ENCODE data around the gene SPACA7.

SPACA7 gene

GRCh38 chr13:112341976-112342735, 34.0 kb upstream of the SPACA7 start:
- Histone ChIP-seq H3K4me3 (replicated peaks; ENCODE audit: insufficient read depth, low read length) (no peak overlapping the region), H3K27ac (replicated peaks) (no peak overlapping the region), H3K27me3 (ENCODE audit: insufficient read depth, poor library complexity, severe bottlenecking) (peaks cover 22% of the 10 kb centered on the region)
- no peak for DNase-seq (ENCODE audit: low read depth in 1 of 2, low spot score in 1 of 2)
- TF ChIP-seq REST (IDR thresholded peaks at IDR 0.05; ENCODE audit: insufficient replicate concordance, low read depth) = no peak
- no peak for TF ChIP-seq GABPA (IDR thresholded peaks at IDR 0.05; ENCODE audit: low read depth)
- TF ChIP-seq SPI1 (IDR thresholded peaks at IDR 0.05; ENCODE audit: borderline replicate concordance, low read depth) = no peak
- no peak for TF ChIP-seq CTCF (IDR thresholded peaks at IDR 0.05; ENCODE audit: insufficient read depth, low read length)
- no peak for TF ChIP-seq POLR2AphosphoS5 (IDR thresholded peaks at IDR 0.05; ENCODE audit: low read depth)

- TF ChIP-seq GABPA (IDR thresholded peaks at IDR 0.05; ENCODE audit: low read depth) = no peak
- no peak for TF ChIP-seq POLR2AphosphoS5 (IDR thresholded peaks at IDR 0.05; ENCODE audit: low read depth)
- TF ChIP-seq CTCF (IDR thresholded peaks at IDR 0.05; ENCODE audit: insufficient read depth, low read length) = no peak
- peaks cover 25% of the 10 kb centered on the region for H3K27me3 ChIP-seq (ENCODE audit: insufficient read depth, poor library complexity, severe bottlenecking)
- no peak overlapping the region for H3K27ac ChIP-seq (replicated peaks)
- no peak for DNase-seq (ENCODE audit: low read depth in 1 of 2, low spot score in 1 of 2)
- H3K4me3 ChIP-seq (replicated peaks; ENCODE audit: insufficient read depth, low read length) = no peak overlapping the region
These were observed 33.3 kb upstream of the SPACA7 start for GRCh38 chr13:112342841-112343361.

GRCh38 chr13:112343591-112343990, 32.6 kb upstream of the SPACA7 start:
- Histone ChIP-seq H3K27ac (replicated peaks) (no peak overlapping the region), H3K27me3 (ENCODE audit: insufficient read depth, poor library complexity, severe bottlenecking) (peaks cover 25% of the 10 kb centered on the region), H3K4me3 (replicated peaks; ENCODE audit: insufficient read depth, low read length) (no peak overlapping the region)
- DNase-seq (ENCODE audit: low read depth in 1 of 2, low spot score in 1 of 2) = no peak
- TF ChIP-seq CTCF (IDR thresholded peaks at IDR 0.05; ENCODE audit: insufficient read depth, low read length) = no peak
- no peak for TF ChIP-seq POLR2AphosphoS5 (IDR thresholded peaks at IDR 0.05; ENCODE audit: low read depth)
- TF ChIP-seq SPI1 (IDR thresholded peaks at IDR 0.05; ENCODE audit: borderline replicate concordance, low read depth) = no peak
- TF ChIP-seq REST (IDR thresholded peaks at IDR 0.05; ENCODE audit: insufficient replicate concordance, low read depth) = no peak
- TF ChIP-seq GABPA (IDR thresholded peaks at IDR 0.05; ENCODE audit: low read depth) = no peak

Measured in HL-60 (cell line).